ENCODE data around the gene DACT2.

Gene DACT2

GRCh38 chr6:168265827-168266815 lies 53.5 kb downstream of the DACT2 start:
- Histone ChIP-seq H3K4me3 (ENCODE audit: severe bottlenecking) (no peak overlapping the region), H3K27ac (ENCODE audit: poor library complexity, severe bottlenecking) (no peak overlapping the region), H3K9me3 (ENCODE audit: severe bottlenecking) (no peaks in the 10 kb centered on the region), H3K4me1 (ENCODE audit: insufficient read depth, poor library complexity, severe bottlenecking) (no peaks in the 10 kb centered on the region), H3K27me3 (ENCODE audit: insufficient read depth, poor library complexity, severe bottlenecking) (peaks cover 22% of the 10 kb centered on the region), H3K36me3 (ENCODE audit: low read depth) (no peaks in the 10 kb centered on the region)
- ATAC-seq (ENCODE audit: low read depth) = no peak
- no peak for DNase-seq (ENCODE audit: low spot score)
- TF ChIP-seq, protein P1, sequence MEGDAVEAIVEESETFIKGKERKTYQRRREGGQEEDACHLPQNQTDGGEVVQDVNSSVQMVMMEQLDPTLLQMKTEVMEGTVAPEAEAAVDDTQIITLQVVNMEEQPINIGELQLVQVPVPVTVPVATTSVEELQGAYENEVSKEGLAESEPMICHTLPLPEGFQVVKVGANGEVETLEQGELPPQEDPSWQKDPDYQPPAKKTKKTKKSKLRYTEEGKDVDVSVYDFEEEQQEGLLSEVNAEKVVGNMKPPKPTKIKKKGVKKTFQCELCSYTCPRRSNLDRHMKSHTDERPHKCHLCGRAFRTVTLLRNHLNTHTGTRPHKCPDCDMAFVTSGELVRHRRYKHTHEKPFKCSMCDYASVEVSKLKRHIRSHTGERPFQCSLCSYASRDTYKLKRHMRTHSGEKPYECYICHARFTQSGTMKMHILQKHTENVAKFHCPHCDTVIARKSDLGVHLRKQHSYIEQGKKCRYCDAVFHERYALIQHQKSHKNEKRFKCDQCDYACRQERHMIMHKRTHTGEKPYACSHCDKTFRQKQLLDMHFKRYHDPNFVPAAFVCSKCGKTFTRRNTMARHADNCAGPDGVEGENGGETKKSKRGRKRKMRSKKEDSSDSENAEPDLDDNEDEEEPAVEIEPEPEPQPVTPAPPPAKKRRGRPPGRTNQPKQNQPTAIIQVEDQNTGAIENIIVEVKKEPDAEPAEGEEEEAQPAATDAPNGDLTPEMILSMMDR (IDR thresholded peaks at IDR 0.05; ENCODE audit: poor library complexity, severe bottlenecking) = no peak

DNA sequence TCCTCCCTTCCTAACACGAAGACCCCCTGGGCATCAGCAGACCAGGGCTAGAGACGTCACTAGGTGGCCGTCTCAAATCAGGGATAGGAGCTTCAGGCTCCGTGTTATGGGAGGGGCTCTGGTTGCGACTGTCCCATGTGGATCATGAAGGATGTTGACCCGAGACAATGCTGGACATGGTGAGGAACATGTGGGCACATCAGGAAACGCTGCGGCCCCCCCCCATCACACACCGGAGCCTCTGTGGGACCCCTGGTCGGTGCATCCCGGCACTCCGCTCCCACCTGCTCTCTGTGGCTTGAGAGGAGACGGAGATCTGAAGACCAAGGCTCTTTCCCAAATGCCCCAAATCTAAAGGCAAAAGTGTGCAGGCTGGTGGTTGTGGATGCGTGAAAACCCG lies 54.2 kb downstream of the DACT2 start:
- TF ChIP-seq, protein P1 (IDR thresholded peaks at IDR 0.05; ENCODE audit: poor library complexity, severe bottlenecking) = no peak
- ATAC-seq (ENCODE audit: low read depth) (no peak), DNase-seq (ENCODE audit: low spot score) (no peak)
- peaks cover 22% of the 10 kb centered on the region for H3K27me3 ChIP-seq (ENCODE audit: insufficient read depth, poor library complexity, severe bottlenecking)
- no peaks in the 10 kb centered on the region for H3K4me1 ChIP-seq (ENCODE audit: insufficient read depth, poor library complexity, severe bottlenecking)
- H3K36me3 ChIP-seq (ENCODE audit: low read depth) = no peaks in the 10 kb centered on the region
- no peak overlapping the region for H3K4me3 ChIP-seq (ENCODE audit: severe bottlenecking)
- H3K27ac ChIP-seq (ENCODE audit: poor library complexity, severe bottlenecking) = no peak overlapping the region
- no peaks in the 10 kb centered on the region for H3K9me3 ChIP-seq (ENCODE audit: severe bottlenecking)

GRCh38 chr6:168264593-168265335 lies 54.8 kb downstream of the DACT2 start:
- Histone ChIP-seq H3K27me3 (ENCODE audit: insufficient read depth, poor library complexity, severe bottlenecking) (peaks cover 22% of the 10 kb centered on the region), H3K36me3 (ENCODE audit: low read depth) (no peaks in the 10 kb centered on the region), H3K9me3 (ENCODE audit: severe bottlenecking) (no peaks in the 10 kb centered on the region), H3K4me1 (ENCODE audit: insufficient read depth, poor library complexity, severe bottlenecking) (no peaks in the 10 kb centered on the region), H3K4me3 (ENCODE audit: severe bottlenecking) (no peak overlapping the region), H3K27ac (ENCODE audit: poor library complexity, severe bottlenecking) (no peak overlapping the region)
- ATAC-seq (ENCODE audit: low read depth) (no peak), DNase-seq (ENCODE audit: low spot score) (no peak)
- TF ChIP-seq, protein P1 (IDR thresholded peaks at IDR 0.05; ENCODE audit: poor library complexity, severe bottlenecking) = no peak

DNA sequence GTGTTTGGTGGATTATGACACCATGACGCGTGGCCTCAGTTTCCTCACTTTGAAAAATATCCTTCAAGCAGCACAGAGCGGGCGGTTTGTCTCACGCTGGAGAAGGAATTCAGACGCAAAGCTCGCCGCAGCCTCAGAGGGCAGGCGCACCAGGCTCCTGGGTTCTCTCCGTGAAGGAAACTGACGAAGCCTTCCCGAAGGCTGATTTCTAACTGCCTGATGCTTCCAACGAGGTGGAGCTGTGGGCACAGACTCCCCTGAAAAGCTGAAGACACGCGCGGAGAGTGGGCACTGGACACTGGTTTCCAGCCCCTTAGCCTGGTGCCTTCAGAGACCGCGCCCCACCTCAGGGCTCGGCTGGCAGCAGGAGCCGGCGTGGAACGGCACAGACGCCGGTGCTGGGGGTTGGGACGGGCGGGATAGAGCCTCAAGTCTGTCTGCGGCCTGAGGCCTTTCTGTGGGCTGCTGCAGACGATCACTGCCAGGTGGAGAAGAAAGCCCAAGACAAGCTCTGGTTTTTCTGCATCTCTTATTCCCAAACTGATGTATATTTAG lies 56.1 kb downstream of the DACT2 start:
- TF ChIP-seq, protein P1 (IDR thresholded peaks at IDR 0.05; ENCODE audit: poor library complexity, severe bottlenecking) = no peak
- DNase-seq (ENCODE audit: low spot score) = no peak
- H3K4me3 ChIP-seq (ENCODE audit: severe bottlenecking) = no peak overlapping the region
- H3K27me3 ChIP-seq (ENCODE audit: insufficient read depth, poor library complexity, severe bottlenecking) = peaks cover 22% of the 10 kb centered on the region
- no peaks in the 10 kb centered on the region for H3K9me3 ChIP-seq (ENCODE audit: severe bottlenecking)
- H3K4me1 ChIP-seq (ENCODE audit: insufficient read depth, poor library complexity, severe bottlenecking) = no peaks in the 10 kb centered on the region
- no peaks in the 10 kb centered on the region for H3K36me3 ChIP-seq (ENCODE audit: low read depth)
- no peak overlapping the region for H3K27ac ChIP-seq (ENCODE audit: poor library complexity, severe bottlenecking)
- no peak for ATAC-seq (ENCODE audit: low read depth)

Data from RWPE2 (cell line).